Endothelial cell of hepatic sinusoid (primary cell): ENCODE results near the gene KRTDAP.

Source experiments
- in situ Hi-C: cut with HindIII; loops from 2 replicates; pipeline ENCODE4 v1.10.0; 2017; ENCODE audit warnings: low sequenced_read_pairs

KRTDAP gene, protein sequence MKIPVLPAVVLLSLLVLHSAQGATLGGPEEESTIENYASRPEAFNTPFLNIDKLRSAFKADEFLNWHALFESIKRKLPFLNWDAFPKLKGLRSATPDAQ

GRCh38 chr19:35490364-35490763 is at the start of gene KRTDAP:
KRTDAP (minus strand) TSS chr19:35490464; CDS start chr19:35490442, 22 bp downstream.
- in situ Hi-C loops = no loop called here

GRCh38 chr19:35539850-35540249 is 49.6 kb upstream of the KRTDAP start:
- in situ Hi-C loops = no loop called here

DNA sequence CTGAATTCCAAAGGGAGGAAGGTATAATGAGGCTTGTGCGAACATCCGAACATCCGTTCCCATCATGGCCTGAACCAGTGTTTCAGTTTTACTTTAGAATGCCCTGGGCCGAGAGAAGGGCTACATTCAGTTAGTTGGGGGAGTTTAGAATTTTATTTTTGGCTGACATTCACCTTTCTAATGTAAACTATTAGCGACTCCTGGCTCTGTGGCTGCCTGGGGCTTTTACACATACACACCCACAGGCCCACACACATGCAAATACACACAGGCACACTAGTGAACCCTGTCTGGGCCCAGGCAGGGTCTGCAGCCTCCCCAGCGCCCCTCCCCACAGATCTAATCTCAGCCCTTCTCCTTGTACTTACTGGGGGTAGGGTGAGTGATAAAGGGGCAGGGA is 49.0 kb upstream of the KRTDAP start:
- in situ Hi-C loops = no loop called here

DNA sequence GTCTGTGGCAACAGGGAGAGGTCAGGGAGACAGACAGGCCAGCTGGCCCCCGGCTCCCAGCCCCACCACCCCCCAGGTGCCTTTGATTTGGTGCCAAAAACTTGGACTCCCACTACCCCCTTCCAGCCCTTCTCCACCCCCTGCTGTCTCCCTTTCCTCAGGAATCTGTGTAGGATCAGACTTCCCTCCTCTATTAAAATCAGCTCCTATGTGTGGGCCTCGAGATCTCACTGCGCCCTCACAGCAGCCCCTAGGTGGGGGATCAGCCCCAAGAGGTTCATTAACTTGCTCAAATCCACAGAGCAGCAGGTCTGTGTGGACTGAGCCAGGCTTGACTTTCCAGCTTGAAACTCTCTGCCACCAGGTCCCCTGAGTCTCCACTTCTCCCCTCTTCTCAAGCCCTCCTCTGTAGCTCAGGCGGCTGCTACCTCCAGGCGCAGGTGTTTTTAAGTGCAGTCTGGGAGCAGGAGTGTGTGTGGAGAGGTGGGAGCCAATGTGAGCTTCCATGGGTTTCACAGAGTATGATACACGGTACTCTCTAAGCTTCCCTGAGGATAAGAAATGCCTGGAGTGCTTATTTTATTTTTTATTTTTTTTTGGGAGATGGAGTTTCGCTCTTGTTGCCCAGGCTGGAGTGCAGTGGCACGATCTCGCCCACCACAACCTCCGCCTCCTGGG is 44.7 kb upstream of the KRTDAP start:
- in situ Hi-C loops = no loop called here

GRCh38 chr19:35533822-35534392 is 43.6 kb upstream of the KRTDAP start:
- in situ Hi-C loops = no loop called here

GRCh38 chr19:35533201-35533821 is 43.0 kb upstream of the KRTDAP start, which contains the start of gene GAPDHS:
GAPDHS (plus strand) TSS chr19:35533456; CDS start chr19:35533528, 72 bp downstream.
- in situ Hi-C loops = no loop called here

DNA sequence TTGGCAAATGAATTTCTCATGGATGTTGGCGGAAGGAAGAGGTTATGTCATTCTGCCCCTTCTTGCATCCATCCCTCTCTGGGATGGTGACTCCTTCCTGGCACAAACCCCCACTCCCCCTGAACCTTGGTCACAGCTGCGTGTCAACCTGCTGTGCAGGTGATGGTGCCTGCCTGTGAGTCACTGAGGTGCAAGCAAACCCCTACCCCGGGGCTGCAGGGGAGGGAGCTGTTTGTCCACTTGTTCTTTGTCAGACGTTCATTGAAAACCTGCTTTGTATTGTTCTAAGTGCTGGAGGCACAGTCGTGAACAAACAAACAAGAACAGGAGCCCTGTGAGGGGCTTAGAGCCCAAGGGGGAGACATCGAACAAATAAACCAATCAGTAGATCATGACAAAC is 41.0 kb upstream of the KRTDAP start:
- in situ Hi-C loops = no loop called here

- in situ Hi-C loops = loop anchor here (10.0 kb wide), 1 partner anchor 305 kb away; no protein-coding TSS in a partner anchor
Measured at GRCh38 chr19:35529241-35530218, 39.3 kb upstream of the KRTDAP start.

GRCh38 chr19:35528218-35529038 is 38.2 kb upstream of the KRTDAP start, which contains the start of gene SBSN:
SBSN (minus strand) TSS chr19:35528311; CDS start chr19:35528281, 30 bp downstream.
- in situ Hi-C loops = loop anchor here (10.0 kb wide), 1 partner anchor 306 kb away; no protein-coding TSS in a partner anchor

DNA sequence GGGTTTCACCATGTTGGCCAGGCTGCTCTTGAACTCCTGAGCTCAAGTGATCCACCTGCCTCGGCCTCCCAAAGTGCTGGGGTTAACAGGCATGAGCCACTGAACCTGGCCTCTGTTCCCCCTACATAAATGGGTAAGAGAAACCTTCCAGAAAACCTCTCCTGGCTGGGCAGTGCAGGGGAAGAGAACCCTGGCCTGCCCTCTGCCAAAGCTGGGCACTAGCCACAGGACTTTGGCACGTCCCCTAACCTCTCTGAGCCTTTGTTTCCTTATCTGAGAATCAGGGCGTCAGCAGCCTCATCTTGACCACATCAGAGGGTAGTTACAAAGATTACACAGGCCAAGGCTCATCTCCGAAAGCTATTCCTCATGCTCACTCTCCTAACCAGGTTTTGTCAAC is 35.6 kb upstream of the KRTDAP start:
- in situ Hi-C loops = loop anchor here (10.0 kb wide), 1 partner anchor 309 kb away; no protein-coding TSS in a partner anchor

GRCh38 chr19:35524181-35524837 is 34.0 kb upstream of the KRTDAP start:
- in situ Hi-C loops = loop anchor here (10.0 kb wide), 1 partner anchor 310 kb away; no protein-coding TSS in a partner anchor

- in situ Hi-C loops = loop anchor here (10.0 kb wide), 1 partner anchor 312 kb away; no protein-coding TSS in a partner anchor
Measured at GRCh38 chr19:35522745-35523327, 32.6 kb upstream of the KRTDAP start.

DNA sequence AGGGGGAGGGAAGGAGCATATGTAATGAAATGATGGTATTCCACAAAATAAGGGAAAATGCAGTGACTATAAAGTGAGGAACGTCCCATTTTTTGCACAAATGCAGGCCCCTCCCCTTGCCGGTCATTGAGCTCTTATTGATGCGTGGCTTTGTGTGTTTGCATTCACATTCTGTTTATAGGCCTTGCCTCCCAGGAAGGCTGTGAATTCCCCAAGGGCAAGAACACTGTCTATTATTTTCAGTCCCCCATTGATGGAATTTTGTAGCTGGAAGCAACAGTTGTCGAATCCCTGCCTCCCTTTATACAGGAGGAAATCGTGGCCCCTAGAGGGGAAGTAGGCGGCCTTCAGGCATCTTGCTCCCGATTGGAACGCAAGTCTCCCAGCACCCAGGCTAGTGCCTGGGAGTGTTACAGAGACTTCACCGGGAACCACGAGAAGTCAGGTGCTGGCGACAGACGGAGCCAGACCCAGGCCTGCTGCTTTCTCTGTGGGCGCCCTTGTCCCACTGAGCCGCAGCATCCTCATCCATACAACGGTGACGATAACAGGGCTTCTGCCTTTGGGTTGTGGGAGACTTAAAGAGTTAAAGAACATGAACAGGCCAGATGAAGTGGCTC is 31.0 kb upstream of the KRTDAP start:
- in situ Hi-C loops = loop anchor here (10.0 kb wide), 1 partner anchor 314 kb away; no protein-coding TSS in a partner anchor

- in situ Hi-C loops = no loop called here
Measured at GRCh38 chr19:35519291-35519690, 29.0 kb upstream of the KRTDAP start.

DNA sequence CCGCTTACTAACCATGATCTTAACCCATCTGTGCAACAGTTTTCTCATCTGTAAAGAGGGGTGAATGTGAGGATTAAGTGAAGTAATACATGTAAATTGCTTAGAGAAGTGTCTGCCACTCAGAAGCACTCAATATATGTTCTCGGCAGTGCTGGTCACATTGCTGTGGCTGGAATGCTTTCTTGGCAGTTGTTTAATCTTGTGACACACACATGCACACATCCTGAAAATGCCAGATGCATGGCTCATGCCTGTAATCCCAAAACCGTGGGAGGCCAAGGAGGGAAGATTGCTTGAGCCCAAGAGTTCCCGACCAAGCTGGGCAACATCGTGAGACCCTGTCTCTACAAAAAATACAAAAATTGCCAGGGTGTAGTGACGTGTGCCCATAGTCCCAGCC is 28.0 kb upstream of the KRTDAP start:
- in situ Hi-C loops = no loop called here

DNA sequence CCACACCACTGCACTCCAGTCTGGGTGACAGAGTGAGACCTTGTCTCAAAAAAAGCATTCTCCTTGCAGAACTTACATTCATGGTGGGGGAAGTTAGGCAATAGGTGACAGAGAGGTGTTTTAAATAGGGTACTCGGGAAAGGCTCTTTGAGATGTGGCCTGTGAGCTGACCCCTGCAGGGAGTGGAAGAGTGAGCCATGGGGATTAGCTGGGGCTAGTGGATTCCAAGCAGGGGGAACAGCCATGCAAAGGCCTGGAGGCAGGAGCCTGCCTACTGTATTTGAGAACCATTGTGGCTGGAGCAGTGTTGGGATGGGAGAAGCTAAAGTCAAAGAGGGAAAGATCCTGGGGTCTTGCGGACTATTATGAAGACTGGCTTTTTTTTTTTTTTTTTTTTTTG is 27.1 kb upstream of the KRTDAP start:
- in situ Hi-C loops = no loop called here

DNA sequence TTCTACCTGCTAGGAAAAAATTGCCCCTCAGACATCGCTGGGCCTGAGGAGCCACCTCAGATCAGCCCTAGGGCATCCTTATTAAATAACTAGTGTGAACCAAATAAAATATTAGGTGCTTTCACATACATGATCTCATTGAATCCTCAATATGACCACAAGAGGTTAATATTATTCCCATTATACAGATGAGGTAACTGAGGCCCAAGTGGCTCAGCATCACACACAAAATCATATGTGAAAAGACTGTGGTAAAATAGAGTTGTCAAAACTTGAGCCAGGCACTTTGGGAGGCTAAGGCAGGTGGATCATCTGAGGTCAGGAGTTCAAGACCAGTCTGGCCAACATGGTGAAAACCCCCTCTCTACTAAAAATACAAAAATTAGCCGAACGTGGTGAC is 26.0 kb upstream of the KRTDAP start:
- in situ Hi-C loops = no loop called here

- in situ Hi-C loops = no loop called here
Measured at GRCh38 chr19:35514282-35514809, 24.1 kb upstream of the KRTDAP start.
